ENCODE results near the gene ZSCAN21.

- TF ChIP-seq CTCF (conservative IDR thresholded peaks at IDR 0.05; ENCODE audit: low read depth, low read length): no peak
- no peak for TF ChIP-seq EZH2 (IDR thresholded peaks at IDR 0.05; ENCODE audit: low read length, unreplicated experiment)
- no peak for TF ChIP-seq EZH2phosphoT487 (IDR thresholded peaks at IDR 0.05; ENCODE audit: borderline replicate concordance, low read length)
These were observed 41.7 kb upstream of the ZSCAN21 start for GRCh38 chr7:100007887-100008286.
